Osteoblast (primary cell): Measurements from ENCODE around the gene MT4. TPM values are rescaled to one million over a fixed set of nuclear protein-coding genes. Genes with fewer than 3 reads are reported as not detected.

Experiments used
- DNase-seq: peaks from one replicate; pipeline ENCODE4 v3.0.0; 2011; ENCODE audit warnings: low spot score, mixed read lengths; ENCODE audit not compliant: insufficient read length; ENCODE audit errors: missing footprints
- H2AFZ ChIP-seq: 2 replicates; pipeline ENCODE4 v1.6.0; 2011; ENCODE audit warnings: mild to moderate bottlenecking, low read length
- H3K27ac ChIP-seq: 2 replicates; pipeline ENCODE4 v1.5.1; 2011; ENCODE audit warnings: mild to moderate bottlenecking, low read depth, low read length, moderate library complexity
- H3K27me3 ChIP-seq: 2 replicates; pipeline ENCODE4 v1.6.0; 2012; ENCODE audit warnings: mild to moderate bottlenecking, control low read depth, inconsistent platforms, low read length, moderate library complexity; ENCODE audit not compliant: insufficient read depth
- H3K36me3 ChIP-seq: 2 replicates; pipeline ENCODE4 v1.5.1; 2011; ENCODE audit warnings: mild to moderate bottlenecking, low read length, control low read depth, moderate library complexity; ENCODE audit not compliant: insufficient read depth
- H3K4me1 ChIP-seq: 2 replicates; pipeline ENCODE4 v1.5.1; 2011; ENCODE audit warnings: mild to moderate bottlenecking, low read length, control low read depth, moderate library complexity; ENCODE audit not compliant: insufficient read depth
- H3K4me2 ChIP-seq: 2 replicates; pipeline ENCODE4 v1.6.0; 2011; ENCODE audit warnings: mild to moderate bottlenecking, low read length; ENCODE audit not compliant: insufficient read depth
- H3K4me3 ChIP-seq: fragments of 200-600 bp; sonication (generic); 3 replicates; pipeline ENCODE4 v1.5.1; 2012; ENCODE audit warnings: mild to moderate bottlenecking, low read length, inconsistent platforms; ENCODE audit not compliant: insufficient read depth
- H3K79me2 ChIP-seq: 2 replicates; pipeline ENCODE4 v1.6.0; 2012; ENCODE audit warnings: mild to moderate bottlenecking, low read length, control low read depth, inconsistent platforms; ENCODE audit not compliant: insufficient read depth
- H3K9me3 ChIP-seq: 2 replicates; pipeline ENCODE4 v1.5.1; 2011; ENCODE audit warnings: low read depth, low read length, control low read depth
- H4K20me1 ChIP-seq: 2 replicates; pipeline ENCODE4 v1.6.0; 2012; ENCODE audit warnings: mild to moderate bottlenecking, low read length, control low read depth; ENCODE audit not compliant: insufficient read depth
- CTCF ChIP-seq: IDR thresholded peaks from 2 replicates; pipeline ENCODE4 v1.5.1; 2011; ENCODE audit warnings: mild to moderate bottlenecking, low read depth, low read length, moderate library complexity; ENCODE audit errors: extremely low read depth
- total RNA-seq: library from RNA; depleted of rRNA; stranded (reverse); fragments of >200 nt; gene quantifications from 2 replicates; pipeline ENCODE4 v1.2.3, GENCODE V29; 2012

Gene MT4
- total RNA-seq, 1 donor = not detected

DNA sequence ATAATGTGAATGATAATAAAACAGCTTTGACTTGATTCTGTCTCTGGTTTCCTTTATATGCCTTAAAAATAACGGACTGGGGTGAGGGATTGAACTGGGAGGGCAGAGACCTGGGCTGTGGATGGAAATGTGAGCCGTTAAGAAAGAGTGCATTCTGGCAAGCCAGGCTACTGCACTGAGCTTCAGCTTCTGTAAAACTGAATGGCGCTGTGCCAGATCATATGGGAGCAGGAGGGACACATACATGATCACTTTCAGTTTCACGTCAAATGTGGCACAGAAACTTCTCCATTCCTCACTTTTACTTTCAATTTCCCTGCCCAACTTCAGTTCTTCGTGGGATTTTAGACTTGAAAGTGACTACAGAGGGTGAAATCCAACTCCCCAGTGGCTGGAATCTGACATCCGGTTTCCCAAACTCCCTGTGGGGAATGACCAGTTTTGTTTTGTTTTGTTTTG, 44.6 kb downstream of the MT4 start:
- Histone ChIP-seq H4K20me1 (no peaks in the 10 kb centered on the region), H3K27ac (peak overlapping the region; percentile 98), H3K4me2 (peak overlapping the region; percentile 83), H3K4me3 (peak overlapping the region; percentile 79), H3K27me3 (no peaks in the 10 kb centered on the region), H3K4me1 (peaks cover 76% of the 10 kb centered on the region), H2AFZ (no peak overlapping the region), H3K36me3 (no peaks in the 10 kb centered on the region), H3K9me3 (no peaks in the 10 kb centered on the region), H3K79me2 (no peaks in the 10 kb centered on the region)
- no peak for TF ChIP-seq CTCF
- DNase-seq = peak; percentile 86

DNA sequence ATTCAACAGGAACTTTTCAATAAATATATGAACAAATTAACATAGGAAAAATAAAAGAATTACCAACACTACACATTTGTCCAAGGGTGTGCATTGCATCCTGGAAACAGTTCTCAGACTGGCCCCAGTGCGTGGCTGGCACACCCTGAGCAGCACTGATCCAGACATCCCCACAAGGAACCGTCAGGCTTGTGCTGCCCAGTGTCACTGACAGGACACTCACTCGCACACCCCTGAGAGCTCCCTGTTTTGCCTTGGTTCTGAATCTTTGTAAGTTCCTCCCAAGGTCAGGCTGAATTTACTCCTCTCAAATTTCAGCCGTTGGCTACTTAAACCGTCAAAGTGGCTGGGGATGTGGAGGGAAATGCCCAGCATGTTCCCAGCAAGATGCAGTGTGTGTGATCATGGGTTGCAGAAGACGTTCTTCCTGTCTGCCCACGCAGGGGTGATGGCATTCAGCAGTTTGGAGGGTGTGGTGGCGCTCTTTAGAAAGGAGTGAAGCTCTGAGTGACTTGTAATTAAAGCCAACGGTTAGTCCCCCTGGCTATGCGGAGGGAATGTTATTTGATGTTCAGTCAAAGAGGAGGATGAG, 45.2 kb downstream of the MT4 start:
- no peaks in the 10 kb centered on the region for H3K27me3 ChIP-seq
- no peaks in the 10 kb centered on the region for H3K36me3 ChIP-seq
- no peaks in the 10 kb centered on the region for H3K9me3 ChIP-seq
- no peak for TF ChIP-seq CTCF
- H3K4me2 ChIP-seq = peak overlapping the region; percentile 83
- peak; percentile 86 for DNase-seq
- H3K79me2 ChIP-seq = no peaks in the 10 kb centered on the region
- no peaks in the 10 kb centered on the region for H4K20me1 ChIP-seq
- peak overlapping the region; percentile 11 for H2AFZ ChIP-seq
- peak overlapping the region; percentile 79 for H3K4me3 ChIP-seq
- H3K4me1 ChIP-seq = peaks cover 82% of the 10 kb centered on the region
- peak overlapping the region; percentile 98 for H3K27ac ChIP-seq

DNA sequence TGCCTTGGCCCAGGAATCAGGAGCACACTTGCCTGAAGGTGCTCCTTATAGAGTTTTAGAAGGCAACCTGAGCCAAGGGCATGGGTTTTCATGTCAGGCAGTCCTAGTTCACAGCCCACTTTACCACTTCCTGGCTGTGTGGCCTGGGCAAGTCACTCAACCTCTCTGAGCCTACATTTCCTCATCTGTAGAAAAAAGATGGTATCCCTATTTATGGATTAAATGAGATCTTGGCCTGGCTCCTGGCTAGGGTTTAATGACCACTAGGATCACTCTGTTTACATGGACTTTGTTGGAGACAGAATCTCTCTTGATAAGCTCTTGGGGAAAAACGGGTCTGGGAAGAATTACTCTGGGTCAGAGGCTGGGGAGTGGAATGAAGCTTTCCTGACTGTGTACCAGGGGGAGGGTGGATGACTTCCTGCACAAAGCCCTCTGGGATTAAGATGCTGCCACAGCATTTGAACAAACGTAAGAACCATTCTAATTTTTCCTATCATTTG, 45.8 kb downstream of the MT4 start:
- TF ChIP-seq CTCF = no peak
- DNase-seq = no peak
- H2AFZ ChIP-seq = peak overlapping the region; percentile 14
- peak overlapping the region; percentile 79 for H3K4me3 ChIP-seq
- peaks cover 84% of the 10 kb centered on the region for H3K4me1 ChIP-seq
- peak overlapping the region; percentile 83 for H3K4me2 ChIP-seq
- H4K20me1 ChIP-seq = no peaks in the 10 kb centered on the region
- no peaks in the 10 kb centered on the region for H3K36me3 ChIP-seq
- H3K79me2 ChIP-seq = no peaks in the 10 kb centered on the region
- no peaks in the 10 kb centered on the region for H3K27me3 ChIP-seq
- H3K27ac ChIP-seq = peak overlapping the region; percentile 98
- H3K9me3 ChIP-seq = no peaks in the 10 kb centered on the region

DNA sequence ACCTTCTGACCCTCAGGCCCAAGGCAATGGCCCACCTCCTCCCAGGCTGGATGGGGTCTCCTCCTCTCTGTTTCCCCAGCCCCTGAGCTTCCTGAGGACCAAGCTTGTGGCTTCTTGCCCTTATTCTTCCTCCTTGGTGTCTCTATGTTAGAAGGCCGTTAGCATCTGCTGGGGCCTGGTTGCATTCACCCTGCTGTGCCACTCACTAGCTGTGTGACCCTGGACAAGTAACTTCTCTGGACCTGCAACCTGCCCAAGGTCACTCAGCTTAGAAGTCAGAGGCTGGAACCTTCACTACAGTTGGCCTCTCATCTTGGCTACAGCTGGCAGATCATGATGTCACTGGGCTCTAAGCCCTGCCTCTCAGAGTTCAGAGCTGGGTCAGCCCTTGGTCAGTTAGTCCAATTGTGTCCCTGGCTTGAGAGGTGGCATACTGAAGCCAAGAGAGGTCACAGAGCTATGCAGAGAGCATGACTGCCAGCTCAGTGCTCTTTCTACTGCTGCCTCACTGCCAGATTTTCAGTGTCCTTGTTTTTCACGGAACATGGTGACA, 46.5 kb downstream of the MT4 start:
- peak overlapping the region; percentile 83 for H3K4me2 ChIP-seq
- H3K27me3 ChIP-seq = no peaks in the 10 kb centered on the region
- H3K9me3 ChIP-seq = no peaks in the 10 kb centered on the region
- peak overlapping the region; percentile 98 for H3K27ac ChIP-seq
- no peaks in the 10 kb centered on the region for H3K79me2 ChIP-seq
- no peak for TF ChIP-seq CTCF
- DNase-seq = no peak
- H2AFZ ChIP-seq = peak overlapping the region; percentile 14
- H3K4me1 ChIP-seq = peaks cover 77% of the 10 kb centered on the region
- H3K4me3 ChIP-seq = peak overlapping the region; percentile 3
- H4K20me1 ChIP-seq = no peaks in the 10 kb centered on the region
- no peaks in the 10 kb centered on the region for H3K36me3 ChIP-seq
